GM21515 (cell line): ENCODE measurements around the gene MYO5A.
"Not testable (repeated sequence)": the region's sequence is repeated elsewhere in the genome, so short reads cannot be mapped to it uniquely, and the experiment has no call there.

Source experiments
- ATAC-seq: cut with Tn5 transposase; IDR thresholded peaks from one replicate; pipeline ENCODE4 v1.9.1; 2021; ENCODE audit not compliant: unreplicated experiment

The MYO5A gene

DNA sequence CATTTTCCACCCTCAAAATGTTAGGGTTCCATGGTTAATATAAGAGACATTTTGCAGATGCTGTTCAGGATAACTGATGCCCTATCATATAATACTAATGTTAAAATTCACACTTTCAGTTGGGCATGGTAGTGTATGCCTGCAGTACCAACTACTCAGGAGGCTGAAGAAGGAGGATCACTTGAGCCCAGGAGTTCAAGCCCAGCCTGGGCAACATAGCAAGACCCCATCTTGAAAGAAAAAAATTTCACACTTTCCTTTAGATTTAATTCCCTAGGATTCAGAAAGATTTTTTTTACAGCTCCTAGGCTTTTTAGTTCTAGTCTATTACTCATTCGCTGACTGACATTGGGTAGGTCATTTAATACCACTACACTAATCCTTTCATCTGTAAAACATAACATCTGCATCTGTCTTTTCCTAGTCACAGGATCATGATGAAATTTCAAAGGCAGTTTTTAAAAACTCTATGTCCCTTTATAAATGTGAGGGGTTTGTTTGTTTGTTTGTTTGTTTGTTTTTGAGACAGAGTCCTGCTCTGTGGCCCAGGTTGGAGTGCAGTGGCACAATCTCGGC, 103.7 kb downstream of the MYO5A start:
- ATAC-seq = no peak

DNA sequence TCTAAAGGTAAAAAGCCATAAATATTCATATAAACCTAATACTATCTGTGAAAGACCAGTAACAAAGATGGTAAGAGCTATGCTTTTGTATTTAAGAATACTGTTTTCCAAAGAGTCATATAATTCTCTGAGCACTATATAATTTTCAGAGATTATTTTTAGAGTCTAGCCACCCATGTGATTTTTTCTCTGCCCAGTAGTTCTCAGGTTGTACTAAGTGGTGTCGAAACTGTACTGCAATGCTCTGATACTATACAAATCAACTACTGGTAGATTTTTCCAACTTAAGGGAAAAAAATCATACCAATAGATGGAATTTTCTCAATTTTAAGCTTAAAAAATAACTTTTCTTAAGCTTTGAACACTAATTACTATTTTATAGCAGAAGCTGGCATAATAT, 104.8 kb downstream of the MYO5A start:
- no peak for ATAC-seq

DNA sequence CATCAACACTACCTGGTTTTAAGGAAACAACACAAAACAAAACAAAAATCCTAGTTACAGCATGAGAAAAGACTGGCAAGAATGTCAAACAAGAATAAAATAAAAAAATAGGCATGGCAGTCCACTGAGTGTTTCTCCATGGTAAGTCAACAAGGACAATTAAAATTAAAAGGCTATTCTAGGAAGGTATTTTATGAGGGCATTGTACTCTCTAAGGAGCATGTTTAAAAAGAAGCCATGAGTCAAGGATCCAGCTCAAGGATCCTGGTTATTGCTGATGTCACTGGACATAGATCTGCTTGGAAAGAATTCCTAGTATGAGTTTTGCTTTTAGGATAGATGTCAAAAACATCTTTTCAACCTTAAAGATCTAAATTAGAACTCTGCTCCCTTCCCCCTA, 106.7 kb downstream of the MYO5A start:
- ATAC-seq = no peak

DNA sequence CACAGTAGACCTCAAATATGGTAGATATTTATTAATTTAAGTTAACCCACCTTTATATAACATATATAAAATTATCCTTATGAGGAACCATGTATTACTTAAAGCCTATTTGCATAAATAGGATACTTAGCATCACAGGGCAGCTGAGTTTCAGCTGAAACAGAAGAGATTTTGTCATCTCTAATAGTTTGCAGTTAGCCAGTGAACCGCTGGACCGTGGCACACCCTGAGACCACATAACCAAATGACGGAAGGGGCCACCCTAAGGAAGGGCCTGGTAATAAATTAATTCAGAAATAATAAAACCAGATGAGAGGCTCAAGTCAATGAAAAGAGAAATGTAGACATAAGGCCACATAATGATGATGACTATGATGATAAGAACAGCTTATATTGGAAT, 107.7 kb downstream of the MYO5A start:
- ATAC-seq = no peak

DNA sequence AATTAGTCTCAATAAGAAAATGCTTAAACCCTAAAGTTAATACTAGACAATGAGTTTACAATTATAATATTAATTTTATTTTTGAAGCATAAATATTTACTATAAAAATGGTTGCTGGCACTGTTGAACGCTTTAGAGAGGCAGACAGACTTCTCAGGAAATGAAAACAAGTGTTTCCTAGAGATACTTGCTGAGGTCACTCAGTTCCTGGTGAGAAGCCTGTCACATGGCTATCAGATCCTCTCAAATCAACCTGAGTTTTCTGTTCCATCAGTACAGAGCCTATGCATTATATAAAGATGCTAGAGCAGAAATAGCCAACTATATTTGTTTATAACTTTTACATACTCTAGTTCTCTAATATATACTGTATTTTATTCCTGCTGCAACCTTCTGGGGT, 109.2 kb downstream of the MYO5A start:
- ATAC-seq = no peak

DNA sequence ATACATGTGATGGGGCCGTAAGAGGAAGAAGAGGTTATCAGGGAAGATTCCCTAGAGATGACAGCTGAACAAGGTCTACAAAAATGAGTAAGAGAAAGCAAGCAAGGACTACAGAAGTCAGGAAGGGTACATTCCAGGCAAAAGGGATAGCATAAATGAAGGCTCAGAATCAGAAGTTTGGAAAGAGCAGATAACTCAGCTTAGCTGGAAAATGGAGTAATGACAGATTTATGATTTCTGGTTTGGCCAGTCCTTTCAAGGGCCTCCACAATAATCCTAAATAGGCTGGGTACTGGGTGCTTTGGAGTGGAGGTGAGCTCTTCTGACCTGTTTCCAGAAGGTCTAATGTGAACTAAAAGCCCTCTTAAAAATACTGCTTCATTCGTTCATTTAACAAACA, 110.7 kb downstream of the MYO5A start:
- ATAC-seq = no peak

DNA sequence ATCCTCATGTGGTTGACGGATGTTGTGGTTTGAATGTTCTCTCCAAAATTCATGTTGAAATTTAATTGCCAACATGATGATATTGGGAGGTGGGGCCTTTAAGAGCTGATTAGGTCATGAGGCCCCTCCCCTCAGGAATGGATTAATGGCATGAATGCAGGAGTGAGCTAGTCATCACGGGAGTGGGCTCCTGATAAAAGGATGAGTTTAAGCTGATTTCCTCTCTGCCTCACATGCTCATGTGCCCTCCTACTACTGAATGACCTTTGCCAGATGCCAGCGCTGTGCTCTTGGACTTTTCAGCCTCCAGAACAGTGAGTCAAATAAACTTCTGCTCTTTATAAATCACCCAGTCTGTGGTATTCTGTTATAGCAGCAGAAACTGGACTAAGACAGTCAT, 111.2 kb downstream of the MYO5A start:
- ATAC-seq = no peak

DNA sequence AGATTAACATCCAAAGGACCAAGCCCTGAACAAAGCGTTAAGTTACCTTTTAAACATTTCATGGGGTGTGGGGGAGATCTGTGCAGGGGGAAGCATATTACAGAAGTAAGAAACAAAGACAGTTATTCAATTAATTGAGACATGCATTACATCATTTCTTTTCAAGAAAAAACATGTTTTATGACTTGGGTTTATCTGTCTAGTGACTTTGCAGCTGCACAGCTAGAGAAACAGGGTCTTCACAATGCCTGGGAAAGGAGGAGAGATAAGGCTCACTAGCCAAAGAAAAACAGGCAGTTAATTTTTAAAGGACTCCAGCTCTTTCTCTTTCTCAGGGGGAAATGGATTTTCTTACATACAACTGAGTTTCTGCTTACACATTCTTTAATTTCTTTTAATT, 112.1 kb downstream of the MYO5A start:
- ATAC-seq = not testable (repeated sequence)

DNA sequence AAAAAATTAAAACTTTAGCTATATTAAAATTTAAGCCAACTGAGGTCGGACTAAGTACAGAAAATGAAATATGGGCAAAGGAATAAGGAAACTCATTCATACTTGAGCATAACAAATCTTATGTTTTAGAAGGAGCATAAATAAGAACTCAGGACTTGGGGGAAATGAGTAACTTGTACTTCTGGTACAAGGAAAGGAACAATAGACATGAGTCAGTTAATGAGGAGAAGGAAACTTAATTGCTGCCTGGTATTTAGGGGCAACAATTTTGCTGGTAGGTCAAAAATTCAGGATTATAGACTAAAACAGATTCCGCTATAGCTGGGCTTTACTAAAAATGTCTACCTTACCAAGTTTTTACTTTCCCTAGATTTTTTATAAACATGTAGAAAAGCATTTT, 113.1 kb downstream of the MYO5A start:
- ATAC-seq = no peak

DNA sequence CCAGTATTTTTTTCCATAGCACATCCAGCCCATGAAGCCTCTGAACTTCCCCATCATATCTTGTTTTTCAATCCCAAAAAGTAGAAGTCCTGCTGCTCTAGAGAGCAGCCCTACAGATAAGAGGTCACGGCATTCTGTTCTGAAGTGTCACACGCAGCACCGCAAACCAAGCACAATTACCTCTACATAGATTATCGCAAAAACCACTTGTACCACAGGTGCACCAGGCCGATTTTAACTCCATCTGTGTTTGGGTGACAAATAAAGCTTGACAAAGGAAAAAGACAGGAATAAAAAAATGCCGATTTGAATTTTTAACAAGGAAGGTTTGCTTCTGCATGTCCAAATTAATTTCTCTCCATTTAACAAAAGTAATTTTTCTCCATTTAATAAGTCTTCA, 113.7 kb downstream of the MYO5A start:
- no peak for ATAC-seq

DNA sequence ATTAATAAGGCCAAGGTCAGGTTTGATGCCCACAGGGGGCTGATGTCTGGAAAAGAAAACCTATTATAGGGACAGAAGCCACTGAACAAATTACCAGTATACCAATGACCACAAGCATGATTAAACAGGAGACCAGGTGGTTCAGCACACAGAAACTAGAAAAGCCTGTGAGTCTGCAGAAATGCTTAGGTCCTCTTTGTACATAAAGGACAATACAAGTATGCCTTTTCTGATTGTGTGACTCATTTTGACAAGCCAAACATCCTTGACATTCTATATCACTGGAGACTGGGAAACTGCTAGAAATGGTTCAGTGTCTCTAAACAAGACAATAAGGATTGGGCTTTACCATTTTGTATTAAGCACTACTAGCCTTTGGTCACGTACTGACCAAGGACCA, 119.9 kb downstream of the MYO5A start:
- no peak for ATAC-seq

DNA sequence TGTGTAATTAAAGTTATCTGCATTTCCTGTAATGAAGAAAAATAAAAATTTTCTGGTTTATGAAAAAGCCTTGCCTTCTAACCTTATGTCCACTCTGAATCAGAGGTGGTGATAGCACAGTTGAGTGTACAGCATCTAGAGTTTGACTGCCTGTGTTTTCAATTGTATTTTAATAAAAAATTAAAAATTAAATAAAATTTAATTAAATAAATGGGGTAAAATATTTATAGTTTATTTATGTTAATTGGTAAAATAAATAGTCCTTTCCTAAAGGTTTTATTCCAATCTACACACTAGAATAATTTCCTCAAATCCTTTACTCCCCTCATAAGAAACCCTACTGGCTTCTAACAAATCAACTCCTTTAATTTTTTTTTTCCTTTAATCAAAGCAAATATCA, 121.3 kb downstream of the MYO5A start:
- ATAC-seq = no peak

DNA sequence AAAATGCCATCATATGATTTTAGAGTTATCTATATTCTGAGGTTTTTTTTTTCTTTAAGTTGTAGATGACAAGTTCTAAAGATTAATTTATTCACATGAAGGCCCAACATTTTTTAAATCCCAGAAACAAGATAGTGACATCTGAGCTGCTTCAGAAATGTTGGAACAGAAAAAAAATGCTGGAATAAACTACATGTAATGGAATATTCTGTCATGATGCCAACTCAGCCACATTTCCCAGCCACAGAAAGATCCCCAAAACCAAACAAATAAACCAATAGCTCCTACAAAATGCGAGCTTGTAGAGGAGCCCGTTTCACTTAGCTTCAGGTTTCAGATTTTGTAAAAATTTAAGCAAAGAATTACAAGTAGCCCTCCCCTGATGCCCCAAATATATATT, 122.1 kb downstream of the MYO5A start:
- no peak for ATAC-seq

DNA sequence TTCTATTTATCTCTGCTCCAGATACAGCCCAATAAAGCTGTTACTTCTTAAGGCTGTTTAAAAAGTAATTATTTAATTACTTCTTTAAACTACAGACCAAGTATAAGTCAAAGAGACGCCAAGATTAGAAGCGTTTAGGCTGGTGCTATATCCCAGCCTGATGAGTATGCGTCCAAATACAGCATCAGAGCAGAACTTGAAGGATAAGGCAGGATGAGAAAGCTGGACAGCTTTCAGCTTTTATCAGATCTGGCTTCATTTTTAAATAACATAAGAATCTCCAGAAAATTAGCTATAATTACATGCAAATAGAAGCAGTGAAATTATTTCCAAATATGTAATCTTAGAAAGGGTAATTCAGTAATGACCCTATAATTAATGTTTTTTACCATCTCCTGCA, 122.8 kb downstream of the MYO5A start:
- ATAC-seq = no peak

DNA sequence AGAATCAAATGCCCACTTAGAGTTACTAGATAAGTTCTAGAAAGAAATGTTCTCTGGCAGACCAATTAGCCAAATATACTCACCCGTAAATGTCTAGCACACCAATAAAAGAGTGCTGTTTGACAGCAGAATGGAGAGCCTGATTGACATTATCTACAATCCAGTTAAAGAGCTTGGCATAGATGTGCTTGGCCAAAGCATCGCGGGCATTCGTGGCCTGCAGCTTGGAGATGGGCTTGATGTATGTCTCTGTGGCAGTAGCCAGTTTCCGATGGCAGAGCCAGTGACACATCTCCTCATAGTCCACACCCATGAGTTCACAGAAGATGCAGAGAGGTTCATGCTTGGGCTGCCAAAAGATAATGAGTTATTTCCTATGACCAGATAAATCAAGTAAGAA, 131.6 kb downstream of the MYO5A start:
- ATAC-seq = no peak

DNA sequence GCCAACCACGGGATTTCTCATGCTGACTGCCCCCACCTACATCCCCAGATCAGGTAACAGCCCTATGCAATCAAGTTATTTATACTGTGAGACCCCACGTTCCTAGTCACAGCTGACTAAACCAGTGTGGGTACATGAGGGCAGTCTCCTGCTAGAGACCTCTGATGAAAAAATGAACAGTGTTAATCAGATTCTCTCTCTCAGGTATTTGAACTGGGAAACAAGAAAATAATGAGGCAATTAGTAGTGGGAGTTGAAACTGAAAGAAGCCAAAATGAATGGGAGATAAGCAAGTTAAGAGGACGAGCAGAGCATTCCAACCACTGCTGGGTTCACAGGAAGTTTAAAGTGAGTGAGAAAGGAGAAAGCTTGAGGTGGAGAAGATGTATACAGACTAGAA, 134.6 kb downstream of the MYO5A start:
- ATAC-seq = no peak

DNA sequence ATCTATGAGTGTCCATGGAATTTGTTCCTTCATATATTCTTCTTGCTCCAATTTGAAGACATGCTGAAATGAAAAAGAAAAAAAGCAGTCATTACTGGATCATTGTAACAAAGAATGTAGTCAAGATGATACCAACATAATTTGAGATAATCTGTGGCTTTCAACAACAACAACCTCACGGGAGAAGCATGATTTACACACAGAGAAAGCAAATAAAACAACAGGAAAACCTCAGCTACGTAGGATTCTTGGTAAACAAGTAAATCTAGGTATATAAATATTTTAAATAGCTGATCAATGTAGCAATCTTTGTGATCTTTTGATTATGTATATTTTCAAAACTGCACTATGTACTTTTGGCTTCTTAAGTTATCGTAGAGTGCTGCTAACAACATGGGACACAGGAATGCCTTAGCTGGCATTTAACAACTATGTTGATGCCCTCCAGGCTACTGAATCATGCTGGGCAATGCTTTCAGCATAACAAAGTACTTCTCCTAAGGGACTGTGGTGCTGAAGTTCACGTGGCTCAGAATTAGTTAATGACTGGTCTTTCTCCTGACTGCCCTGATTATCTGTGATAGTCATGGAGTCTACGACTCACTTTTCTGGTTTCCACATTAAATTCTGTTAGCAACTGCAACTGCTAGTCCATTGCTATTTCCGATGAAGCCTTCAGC, 136.5 kb downstream of the MYO5A start:
- ATAC-seq = no peak

DNA sequence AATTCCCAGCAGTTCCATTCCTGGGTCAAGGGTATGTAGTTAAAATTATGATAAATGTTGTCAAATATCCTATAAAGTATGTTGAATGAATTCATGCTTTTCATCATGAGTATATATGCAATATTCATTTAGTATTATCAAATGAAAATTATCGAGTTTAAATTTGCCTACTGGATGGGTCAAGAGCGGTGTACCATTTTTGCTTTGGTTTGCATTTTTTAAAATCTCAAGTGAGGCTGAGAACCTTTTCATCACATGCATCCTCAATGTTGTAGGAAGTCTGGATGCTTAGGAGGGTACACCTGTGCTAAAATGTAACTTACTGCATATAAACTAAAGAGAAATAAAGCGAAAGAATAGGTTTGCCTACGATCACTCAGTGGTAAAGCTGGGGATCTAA, 137.6 kb downstream of the MYO5A start:
- no peak for ATAC-seq

DNA sequence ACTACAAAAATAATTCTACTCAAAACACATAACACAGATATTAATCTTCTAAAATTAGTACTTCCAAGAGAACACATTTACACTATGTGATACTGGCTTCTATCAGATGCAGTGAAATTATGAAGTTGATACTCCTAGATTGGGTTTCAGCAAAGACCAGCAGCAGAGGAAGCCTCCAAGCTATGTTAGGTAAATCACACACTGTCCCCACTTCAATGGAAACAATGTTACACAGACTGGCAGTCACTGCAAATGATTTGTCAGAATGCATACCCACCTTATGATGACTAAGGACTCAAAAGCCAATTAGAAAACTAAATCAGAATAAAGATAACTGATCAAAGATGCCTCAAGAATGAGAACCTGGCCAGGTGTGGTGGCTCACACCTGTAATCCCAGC, 143.0 kb downstream of the MYO5A start:
- no peak for ATAC-seq

DNA sequence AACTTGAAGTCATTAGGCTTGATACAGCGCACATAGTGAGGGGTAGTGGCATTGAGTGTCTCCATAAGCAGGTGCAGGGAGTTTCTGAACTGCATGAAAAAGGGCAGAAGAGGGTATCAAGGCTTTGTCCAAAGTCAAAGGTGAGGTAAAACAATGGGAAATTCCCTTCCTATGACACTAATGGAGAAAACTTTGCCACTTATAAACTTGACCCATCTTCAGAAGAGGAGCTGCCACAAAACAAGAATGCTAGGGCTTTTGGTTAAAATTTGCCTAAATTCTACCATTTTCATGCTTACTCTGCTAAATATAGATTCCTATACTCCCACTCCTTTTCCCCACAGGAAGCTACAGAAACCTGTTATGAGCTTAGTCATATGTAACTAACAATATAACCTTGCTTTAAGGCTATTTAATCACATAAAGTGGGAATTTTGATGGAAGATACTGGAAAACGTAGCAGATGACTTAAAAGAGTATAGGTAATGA, 145.5 kb downstream of the MYO5A start:
- ATAC-seq = peak; percentile 34

DNA sequence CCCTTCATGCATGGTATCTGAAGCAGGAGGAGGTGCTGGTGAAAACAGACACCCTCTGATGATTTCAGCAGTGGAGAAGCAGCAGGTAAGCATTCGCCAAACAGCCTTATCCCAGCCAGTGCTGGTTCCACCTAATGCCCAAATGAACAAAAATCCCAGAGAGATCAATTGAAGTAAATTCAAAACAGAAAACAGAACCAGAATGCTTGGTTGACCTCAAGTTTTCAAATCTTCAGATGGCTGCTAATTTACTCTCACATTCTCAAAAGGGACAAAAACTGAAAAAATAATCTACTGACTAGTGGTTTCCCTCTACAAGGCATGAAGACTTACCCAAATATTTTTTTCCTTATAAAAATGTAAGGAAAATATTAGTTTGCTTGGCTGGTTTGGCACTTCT, 146.0 kb downstream of the MYO5A start:
- ATAC-seq = no peak

DNA sequence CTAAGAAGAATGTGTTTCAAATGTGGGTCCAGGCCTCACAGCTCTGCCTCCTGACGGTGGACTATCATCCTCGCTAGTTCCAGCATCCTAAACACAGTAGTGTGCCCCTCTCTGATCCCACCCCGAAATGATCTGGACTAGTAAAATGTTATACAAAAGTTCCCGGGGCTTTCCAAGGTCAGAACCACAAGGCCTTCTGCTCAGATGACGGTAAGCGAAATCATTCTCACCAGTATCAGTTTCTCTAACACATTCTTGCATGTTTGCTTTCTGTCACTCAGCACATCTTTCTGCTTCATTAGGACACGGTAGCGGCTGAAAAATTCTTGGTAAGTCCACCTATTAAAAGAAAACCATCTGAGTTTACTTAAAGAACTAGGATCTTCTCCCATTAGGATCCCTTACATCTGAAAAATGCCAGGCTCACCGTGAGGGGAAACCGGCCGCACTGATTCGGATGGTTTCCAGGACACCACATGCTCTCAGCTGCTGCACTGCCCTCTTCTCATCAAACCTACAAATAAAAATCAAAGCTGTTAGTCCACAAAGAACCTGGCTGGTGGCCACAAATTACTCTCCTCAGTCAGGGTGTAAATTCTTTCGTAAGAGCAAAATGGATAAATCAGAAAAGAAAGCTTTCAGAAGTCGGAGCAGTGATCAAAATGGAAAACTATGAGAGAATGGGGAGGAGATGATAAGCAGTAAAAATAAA, 149.1 kb downstream of the MYO5A start:
- ATAC-seq = peak; percentile 65
